ENCODE measurements around the gene GAD1. TPM values are rescaled to one million over a fixed set of nuclear protein-coding genes. Genes with fewer than 3 reads are reported as not detected.

GAD1 gene
- total and polyA plus RNA-seq, 2 of the 4 experiments (the other 2 are of a cell fraction) = not detected

- 3% methylated on average over 12 of the region's 69 CpGs; no CpG with 5 or more reads in 1 of the 2 experiments for whole genome bisulfite sequencing, 2 experiments (ENCODE audit: extremely low coverage in 2 of 2, insufficient read length in 1 of 2)
Observed at GRCh38 chr2:170817093-170818035, 677 bp downstream of the GAD1 start.

More at GRCh38 chr2:170817093-170818035, 677 bp downstream of the GAD1 start:
- Histone ChIP-seq H2AK9ac (replicated peaks; ENCODE audit: low read depth, low read length, poor library complexity) (no peak overlapping the region), H4K20me1 (ENCODE audit: insufficient read depth, low read length) (no peaks in the 10 kb centered on the region), H3K23ac (ENCODE audit: low read depth, low read length) (no peak overlapping the region), H3K18ac (ENCODE audit: low read depth, low read length) (no peak overlapping the region), H3K79me1 (ENCODE audit: low read depth in 1 of 2, low read length in 2 of 2) (no peaks in the 10 kb centered on the region), H3K4ac (ENCODE audit: low read depth, low read length) (no peak overlapping the region), H3K36me3 (ENCODE audit: control insufficient read depth, insufficient read depth, low read length) (no peaks in the 10 kb centered on the region), H3K27ac (ENCODE audit: insufficient read depth, low read length) (no peak overlapping the region), H2BK20ac (ENCODE audit: low read depth, low read length) (no peak overlapping the region), H2AK5ac (ENCODE audit: low read depth, low read length) (no peak overlapping the region), H3K4me3 (ENCODE audit: insufficient read depth, low read depth, low read length) (peak overlapping the region; percentile 23), H3K9me1 (ENCODE audit: insufficient read depth, low read length) (no peaks in the 10 kb centered on the region), H3K14ac (replicated peaks; ENCODE audit: low read depth, low read length) (no peak overlapping the region), H3K9ac (ENCODE audit: low read depth, low read length) (no peak overlapping the region), H2AFZ (replicated peaks; ENCODE audit: low read length, poor library complexity) (peak overlapping the region; percentile 81), H4K8ac (ENCODE audit: low read depth in 2 of 2, low read length in 2 of 2) (no peak overlapping the region), H3K4me1 (ENCODE audit: control insufficient read depth, insufficient read depth, low read length) (peaks cover 1% of the 10 kb centered on the region; the same call in 1 of the 2 replicates), H2BK5ac (ENCODE audit: low read depth, low read length, poor library complexity, severe bottlenecking) (no peak overlapping the region), H3K56ac (ENCODE audit: extremely low read depth, insufficient read depth, low read length) (no peak overlapping the region), H4K91ac (ENCODE audit: insufficient read depth, low read depth, low read length) (no peak overlapping the region), H3K4me2 (ENCODE audit: low read depth, low read length) (peak overlapping the region; percentile 79), H3K9me3 (ENCODE audit: control insufficient read depth, insufficient read depth, low read length) (no peaks in the 10 kb centered on the region; the same call in 1 of the 2 replicates), H2BK120ac (ENCODE audit: low read depth, low read length) (no peak overlapping the region), H3K27me3 (ENCODE audit: control insufficient read depth, insufficient read depth, low read length) (peaks cover 90% of the 10 kb centered on the region), H2BK15ac (ENCODE audit: low read depth, low read length) (no peak overlapping the region), H4K5ac (ENCODE audit: low read depth, low read length) (no peak overlapping the region)
- POLR2A ChIA-PET (ENCODE audit: unreplicated experiment) = no interaction called here
- in situ Hi-C loops (cut with MboI; ENCODE audit: low sequenced_read_pairs) (loop anchor here (10.0 to 25.0 kb wide), 4 partner anchors 413 to 1380 kb away; no protein-coding TSS in a partner anchor), dilution Hi-C loops (cut with HindIII; ENCODE audit: low sequenced_read_pairs, unreplicated experiment) (loop anchor here (25.0 kb wide), 1 partner anchor 405 kb away; no protein-coding TSS in a partner anchor), intact Hi-C loops (cut with micrococcal nuclease) (loop anchor here (10.0 kb wide), 1 partner anchor 883 kb away; no protein-coding TSS in a partner anchor)
- no TSS peak for BruUV-seq (replicated peaks)
- peak; percentile 5 for DNase-seq
- ATAC-seq (ENCODE audit: low read depth) = peak; percentile 24
- TF ChIP-seq CEBPB (IDR thresholded peaks at IDR 0.05; ENCODE audit: low read depth, low read length) (no peak), CTCF (conservative IDR thresholded peaks at IDR 0.05; ENCODE audit: low read depth, low read length) (no peak)
- CTCF ChIA-PET = interaction anchor here (0.7 to 1.2 kb wide), 2 partner anchors 433 to 440 kb away, joined by 3 to 4 read pairs; no protein-coding TSS in a partner anchor

Data from IMR-90 (cell line).